GM19239 (cell line): Measurements from ENCODE around the gene MPPE1.
"Not testable (repeated sequence)": the region's sequence is repeated elsewhere in the genome, so short reads cannot be mapped to it uniquely, and the experiment has no call there.

Experiments used
- DNase-seq: peaks from one replicate; pipeline ENCODE4 v3.0.0; 2011; ENCODE audit warnings: low spot score; ENCODE audit not compliant: insufficient read length
- FAIRE-seq: peaks from 2 replicates; lab custom pipeline; 2011; peaks lifted over from hg19 to GRCh38; lab: Jason Lieb, UNC

Gene MPPE1

DNA sequence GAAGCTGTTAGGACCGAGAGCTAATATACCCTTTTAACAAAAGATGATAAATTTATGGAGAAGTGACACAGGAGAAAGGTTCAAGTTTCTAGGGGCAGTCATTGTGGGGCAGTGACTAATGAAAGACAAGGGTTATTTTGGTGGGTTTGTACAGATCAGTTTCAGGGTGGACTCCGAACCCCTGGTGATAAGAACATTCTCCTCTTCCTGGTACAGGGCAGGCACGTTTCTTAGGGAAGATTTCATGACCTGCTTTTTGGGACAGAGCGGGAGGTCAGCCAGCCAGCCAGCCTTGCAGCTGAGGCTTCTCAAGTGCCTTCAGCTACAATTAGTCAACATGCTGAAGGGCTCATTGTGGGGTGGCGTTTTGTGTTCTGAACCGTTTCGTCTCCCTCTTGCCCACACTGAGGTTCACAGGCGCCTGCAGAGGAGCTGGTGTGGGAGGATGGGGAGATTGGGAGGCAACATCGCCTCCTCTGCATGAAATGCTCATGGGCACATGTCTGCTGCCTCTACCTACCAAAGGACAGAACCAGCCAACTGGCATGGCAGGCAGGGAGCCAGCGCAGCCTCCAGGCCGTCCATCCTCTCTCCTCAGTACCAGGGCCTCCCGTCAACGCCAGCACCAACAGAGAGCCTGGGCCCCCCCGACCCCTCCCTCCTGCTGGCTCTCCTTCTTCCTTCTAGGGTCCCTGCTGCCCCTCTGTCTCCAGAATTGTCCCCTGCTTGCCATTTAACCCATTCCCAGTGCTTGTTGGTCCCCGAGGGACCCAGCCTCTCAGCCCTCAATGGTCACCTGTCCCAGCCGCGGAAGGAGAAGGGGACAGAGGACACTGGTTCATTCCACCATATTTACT, 47.3 kb downstream of the MPPE1 start:
- DNase-seq: no peak
- FAIRE-seq: no peak

DNA sequence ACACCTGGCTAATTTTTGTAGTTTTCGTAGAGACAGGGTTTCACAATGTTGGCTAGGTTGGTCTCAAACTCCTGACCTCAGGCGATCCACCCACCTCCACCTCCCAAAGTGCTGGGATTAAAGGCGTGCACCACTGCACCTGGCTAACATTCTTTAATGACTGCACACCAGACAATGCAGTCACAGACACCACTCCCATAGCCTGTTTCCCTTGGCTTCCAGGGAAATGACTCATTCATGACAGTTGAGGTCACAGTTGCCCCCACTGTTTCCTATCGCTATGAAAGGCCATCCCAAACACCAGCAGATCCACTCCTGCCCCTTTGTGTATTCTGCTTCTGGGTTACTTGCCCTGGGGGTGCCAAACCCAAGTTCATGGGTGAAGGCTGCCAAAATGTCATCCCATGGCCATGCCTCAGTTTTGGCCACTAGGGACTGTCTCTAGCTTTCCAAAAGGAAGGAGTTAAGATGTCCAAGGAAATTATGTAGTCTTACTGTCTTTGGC, 48.2 kb downstream of the MPPE1 start:
- FAIRE-seq: no peak
- no peak for DNase-seq

DNA sequence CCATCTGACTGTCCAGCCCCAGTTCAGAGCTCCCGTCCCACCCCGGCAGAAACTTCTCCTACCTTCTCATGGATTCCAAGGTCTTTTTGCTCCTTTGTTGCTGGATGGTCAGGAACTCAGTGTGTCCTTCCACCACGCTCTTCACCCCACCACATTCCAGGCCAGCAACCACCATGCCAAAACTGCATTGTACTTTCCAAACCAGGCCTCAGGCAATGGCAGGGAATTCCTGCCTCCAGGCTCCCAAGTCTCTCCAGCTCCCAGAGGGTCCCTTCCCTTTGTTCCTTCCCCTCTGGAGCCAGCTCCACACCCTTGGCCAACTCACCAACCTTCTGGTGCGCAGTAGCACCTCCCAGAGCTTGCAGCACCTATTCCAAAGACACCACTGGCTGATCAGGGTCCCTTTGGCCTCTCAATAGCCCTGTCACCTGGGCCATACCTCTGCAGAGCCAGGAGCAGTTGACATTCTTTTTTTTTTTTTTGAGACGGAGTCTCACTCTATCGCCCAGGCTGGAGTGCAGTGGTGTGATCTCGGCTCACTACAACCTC, 48.8 kb downstream of the MPPE1 start:
- DNase-seq (no peak), FAIRE-seq (no peak)

DNA sequence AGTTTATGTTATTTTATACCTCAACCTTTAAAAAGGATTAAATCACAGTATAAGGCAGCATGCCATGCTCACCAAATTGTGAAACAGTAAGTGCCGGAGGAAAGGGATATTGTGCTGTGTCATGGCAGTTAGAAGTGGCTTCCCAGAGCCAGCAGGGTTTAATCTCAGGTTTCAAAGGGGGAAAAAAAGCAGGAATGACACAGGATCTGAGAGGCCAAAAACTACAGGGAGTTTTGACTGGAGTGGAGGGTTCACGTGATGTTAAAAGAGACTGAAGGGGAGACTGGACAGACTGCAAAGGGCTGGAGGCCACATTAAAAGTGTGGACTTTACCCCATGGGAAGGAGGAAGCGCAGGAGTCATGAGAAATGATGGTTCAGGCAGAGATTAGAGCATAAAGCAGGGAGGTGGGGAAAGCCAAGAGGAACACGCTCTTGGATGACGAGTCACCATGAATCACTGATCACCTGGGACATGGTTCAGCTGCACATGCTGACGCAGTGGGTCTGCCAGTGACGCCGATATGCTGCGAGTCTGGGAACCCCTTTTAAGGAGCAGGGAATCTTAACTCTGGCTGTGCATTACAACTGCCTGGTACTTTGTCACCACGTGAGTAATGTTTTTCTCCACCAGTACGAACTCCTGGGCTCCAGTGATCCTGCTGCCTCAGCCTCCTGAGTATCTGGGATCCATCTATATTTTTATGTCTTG, 50.8 kb downstream of the MPPE1 start:
- DNase-seq (no peak), FAIRE-seq (no peak)

DNA sequence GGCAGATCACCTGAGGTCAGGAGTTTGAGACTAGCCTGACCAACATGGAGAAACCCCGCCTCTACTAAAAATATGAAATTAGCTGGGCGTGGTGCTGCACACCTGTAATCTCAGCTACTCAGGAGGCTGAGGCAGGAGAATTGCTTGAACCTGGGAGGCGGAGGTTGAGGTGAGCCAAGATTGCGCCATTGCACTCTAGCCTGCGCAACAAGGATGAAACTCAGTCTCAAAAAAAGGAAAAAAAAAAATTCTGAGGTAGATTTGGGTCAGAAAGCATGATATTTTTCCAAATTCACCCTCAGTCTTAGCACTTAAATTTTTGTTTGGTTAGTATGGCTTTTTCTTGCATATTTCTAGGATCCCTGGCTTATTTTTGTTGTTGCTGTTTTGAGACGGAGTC, 53.6 kb downstream of the MPPE1 start:
- not testable (repeated sequence) for FAIRE-seq

DNA sequence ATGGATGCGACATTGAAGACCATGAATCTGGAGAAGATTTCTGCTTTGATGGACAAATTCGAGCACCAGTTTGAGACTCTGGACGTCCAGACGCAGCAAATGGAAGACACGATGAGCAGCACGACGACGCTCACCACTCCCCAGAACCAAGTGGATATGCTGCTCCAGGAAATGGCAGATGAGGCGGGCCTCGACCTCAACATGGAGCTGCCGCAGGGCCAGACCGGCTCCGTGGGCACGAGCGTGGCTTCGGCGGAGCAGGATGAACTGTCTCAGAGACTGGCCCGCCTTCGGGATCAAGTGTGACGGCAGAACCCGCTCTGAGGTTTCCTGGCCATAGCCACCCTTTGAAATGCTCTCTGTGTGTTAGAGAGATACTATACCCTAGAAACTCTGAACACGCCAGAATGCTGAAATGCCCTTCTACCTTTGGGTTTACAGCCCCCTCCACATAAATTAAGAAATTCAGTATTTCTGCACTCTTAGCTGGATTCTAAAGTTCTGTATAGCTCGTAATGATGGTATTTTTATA, 56.2 kb downstream of the MPPE1 start:
- DNase-seq (no peak), FAIRE-seq (peak; percentile 26)

More for the DNA sequence above, 53.6 kb downstream of the MPPE1 start:
- DNase-seq: not testable (repeated sequence)

DNA sequence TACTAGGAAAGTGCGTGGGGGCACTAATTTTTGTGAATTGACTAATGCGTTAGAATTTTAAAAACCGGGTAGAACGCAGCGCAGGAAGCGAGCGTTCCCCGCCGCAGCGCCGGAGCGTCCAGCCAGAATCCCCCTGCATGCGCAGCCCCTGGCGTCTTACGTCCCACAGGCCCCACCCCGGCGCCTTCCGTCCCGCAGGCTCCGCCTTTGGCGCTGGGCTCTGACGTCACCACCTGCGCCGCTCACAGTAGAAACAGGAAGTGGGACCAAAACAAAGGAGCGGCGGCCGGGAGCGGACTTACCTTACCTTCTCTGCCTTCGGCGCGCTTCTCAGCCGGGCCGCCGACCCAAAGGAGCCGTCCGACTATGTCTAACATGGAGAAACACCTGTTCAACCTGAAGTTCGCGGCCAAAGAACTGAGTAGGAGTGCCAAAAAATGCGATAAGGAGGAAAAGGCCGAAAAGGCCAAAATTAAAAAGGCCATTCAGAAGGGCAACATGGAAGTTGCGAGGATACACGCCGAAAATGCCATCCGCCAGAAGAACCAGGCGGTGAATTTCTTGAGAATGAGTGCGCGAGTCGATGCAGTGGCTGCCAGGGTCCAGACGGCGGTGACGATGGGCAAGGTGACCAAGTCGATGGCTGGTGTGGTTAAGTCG, 56.8 kb downstream of the MPPE1 start, which contains the start of gene CHMP1B:
Gene CHMP1B (plus strand): TSS at position 268 of the 660 bp plus-strand sequence. CDS start 99 bp downstream, at position 367.
- DNase-seq (peak; percentile 87), FAIRE-seq (peak; percentile 92)

DNA sequence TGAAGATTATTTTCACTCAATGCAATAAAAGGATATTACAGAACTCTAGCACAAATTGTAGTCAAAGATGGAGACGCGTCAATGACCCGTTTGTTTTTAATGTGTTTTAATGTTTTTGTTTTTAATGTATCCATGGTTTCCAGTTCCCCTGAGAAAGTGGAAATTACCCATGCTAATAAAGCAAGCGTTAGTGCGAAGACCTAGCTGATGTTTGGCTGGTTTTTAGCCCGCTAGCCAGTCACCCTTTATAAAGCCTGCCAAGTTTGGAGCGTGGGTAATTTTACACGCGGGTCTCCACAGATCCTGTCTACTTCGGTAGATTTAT, 57.3 kb downstream of the MPPE1 start:
- FAIRE-seq: no peak
- DNase-seq: no peak

DNA sequence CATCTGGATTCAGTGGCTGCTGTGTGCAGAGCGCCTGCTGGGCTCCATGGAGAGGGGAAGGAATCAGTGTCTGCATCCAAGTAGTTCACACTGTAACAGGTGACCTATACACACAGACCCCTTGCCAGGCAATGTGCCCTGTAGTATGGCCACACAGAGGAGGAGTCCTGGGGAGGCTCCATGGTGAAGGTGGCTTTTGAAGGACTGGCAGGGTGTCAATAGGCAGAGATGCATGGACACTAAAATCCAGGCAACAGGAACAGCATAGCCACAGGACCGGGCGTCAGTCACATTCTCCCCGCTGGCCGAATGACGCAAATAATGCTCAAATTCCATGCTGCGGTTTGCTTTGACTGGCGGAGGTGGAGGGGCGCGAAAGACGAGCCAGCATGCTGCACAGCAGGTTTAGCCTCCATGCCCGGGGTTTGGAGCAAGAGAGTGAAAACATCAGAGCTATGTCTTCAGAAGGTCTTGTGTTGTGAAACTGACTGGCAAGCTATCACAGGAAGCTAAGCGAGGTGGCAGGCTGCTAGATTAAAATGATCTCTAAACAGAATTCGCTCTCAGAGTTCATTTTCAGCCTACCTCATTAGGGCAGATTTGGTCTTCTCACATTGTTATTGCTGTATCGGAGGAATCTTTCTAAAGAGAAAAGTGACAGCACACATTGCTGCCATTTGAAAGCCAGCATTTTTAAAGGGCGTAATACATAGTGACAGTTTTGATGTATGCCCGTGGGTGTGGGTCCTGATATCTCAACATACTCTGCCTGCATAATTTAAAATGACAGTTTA, 58.1 kb downstream of the MPPE1 start:
- DNase-seq (no peak), FAIRE-seq (peak; percentile 78)

DNA sequence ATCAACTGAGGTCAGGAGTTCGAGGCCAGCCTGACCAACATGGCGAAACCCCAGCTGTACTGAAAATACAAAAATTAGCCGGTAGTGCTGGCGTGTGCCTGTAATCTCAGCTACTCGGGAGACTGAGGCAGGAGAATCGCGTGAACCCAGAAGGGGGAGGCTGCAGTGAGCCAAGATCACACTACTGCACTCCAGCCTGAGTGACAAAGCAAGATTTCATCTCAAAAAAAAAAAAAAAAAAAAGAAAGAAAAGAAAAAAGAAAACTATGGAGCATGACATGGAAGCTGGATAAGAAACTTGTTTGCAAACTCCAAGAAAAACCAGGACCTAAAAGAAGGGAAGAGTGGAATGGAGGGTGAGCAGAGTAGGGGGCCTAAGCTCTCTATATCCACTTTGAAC, 58.8 kb downstream of the MPPE1 start:
- DNase-seq (no peak), FAIRE-seq (no peak)

DNA sequence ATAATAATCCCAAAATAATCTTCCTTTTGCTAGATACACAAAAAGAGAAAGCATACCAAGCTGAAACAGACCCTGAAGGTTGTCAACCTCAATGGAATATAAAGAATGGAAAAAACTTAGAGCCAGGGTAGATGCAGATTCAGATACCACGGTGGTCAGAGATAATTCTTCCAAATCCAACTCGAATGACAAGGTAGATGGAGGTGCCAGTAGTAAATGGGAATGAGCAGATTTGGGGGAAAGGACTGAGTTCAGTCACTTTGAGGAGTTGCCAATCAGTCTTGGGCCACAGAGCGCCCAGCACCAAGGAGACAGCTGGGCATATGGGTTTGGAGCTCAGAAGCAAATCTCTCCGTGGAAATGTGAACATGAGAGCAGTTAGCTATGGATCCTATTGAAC, 60.3 kb downstream of the MPPE1 start:
- DNase-seq: no peak
- no peak for FAIRE-seq

DNA sequence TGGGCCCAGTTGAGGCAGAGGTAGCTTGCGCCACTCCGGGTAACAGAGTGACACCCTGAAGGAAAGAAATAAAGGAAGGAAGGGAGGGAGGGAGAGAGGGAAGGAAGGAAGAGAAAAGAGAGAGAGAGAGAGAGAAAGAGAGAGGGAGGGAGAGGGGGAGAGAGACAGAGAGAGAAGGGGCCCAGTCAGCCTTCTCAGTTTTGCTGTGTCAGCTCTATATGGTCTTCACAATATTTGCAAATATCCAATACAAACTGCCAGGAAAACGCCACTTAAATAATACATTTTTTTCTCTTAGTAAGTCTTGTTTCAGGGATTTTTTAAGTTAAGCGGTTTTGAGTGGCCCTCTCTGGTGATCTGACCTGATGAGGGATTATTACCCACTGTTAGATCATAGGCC, 62.5 kb downstream of the MPPE1 start:
- FAIRE-seq (no peak), DNase-seq (no peak)

DNA sequence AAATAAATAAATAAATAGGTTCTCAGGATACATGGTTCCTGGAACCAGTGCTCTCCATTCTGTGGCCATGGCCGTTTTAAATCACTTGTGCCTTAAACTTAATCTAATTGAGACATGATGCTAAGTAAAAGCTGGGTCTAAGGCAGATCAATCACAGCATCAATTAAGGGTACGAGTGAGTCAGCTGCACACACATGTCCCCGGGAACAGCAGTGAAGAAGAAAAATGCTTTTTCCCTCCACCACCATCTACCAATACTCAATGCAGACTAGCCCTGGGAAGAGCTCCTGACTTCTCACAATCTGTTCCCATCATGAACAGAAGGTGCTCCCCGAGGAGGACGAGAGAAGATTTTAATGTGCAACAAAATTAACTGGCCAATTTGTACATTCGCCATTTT, 63.7 kb downstream of the MPPE1 start:
- no peak for FAIRE-seq

DNA sequence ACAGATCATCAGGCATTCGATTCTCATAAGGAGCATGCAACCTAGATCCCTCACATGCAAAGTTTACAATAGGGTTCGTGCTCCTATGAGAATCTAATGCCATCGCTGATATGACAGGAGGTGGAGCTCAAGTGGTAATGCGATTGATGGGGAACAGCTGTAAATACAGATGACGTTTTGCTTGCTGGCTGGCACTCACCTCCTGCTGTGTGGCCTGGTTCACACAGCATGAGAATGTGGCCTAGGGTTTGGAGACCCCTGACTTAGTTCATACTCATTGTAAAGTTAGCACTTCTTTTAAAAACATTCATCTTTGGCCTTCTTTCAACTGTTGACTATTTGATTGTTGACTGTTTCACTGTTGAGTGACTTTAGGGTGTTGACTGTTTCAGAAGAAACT, 65.6 kb downstream of the MPPE1 start:
- DNase-seq: no peak
- no peak for FAIRE-seq

More for the DNA sequence above, 63.7 kb downstream of the MPPE1 start:
- no peak for DNase-seq

DNA sequence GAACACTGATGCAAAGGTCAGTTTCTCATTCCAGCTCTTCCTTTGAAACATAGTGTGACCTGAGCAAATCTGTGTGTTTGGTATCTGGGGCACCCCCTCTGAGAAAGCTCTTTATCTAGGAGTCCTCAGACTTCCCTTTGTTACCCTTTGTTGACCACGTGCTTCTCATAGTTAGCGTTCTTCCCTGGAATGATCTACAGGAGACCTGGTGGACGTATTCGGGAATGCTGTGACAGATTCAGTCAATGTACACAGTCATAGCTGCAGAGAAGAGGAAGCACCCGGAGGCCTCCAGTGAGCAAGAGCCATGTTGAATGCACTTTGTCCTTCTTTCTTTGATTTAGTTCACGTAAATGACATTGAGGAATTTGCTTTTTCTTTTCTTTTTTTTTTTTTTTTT, 67.6 kb downstream of the MPPE1 start:
- DNase-seq: no peak
- FAIRE-seq: no peak

DNA sequence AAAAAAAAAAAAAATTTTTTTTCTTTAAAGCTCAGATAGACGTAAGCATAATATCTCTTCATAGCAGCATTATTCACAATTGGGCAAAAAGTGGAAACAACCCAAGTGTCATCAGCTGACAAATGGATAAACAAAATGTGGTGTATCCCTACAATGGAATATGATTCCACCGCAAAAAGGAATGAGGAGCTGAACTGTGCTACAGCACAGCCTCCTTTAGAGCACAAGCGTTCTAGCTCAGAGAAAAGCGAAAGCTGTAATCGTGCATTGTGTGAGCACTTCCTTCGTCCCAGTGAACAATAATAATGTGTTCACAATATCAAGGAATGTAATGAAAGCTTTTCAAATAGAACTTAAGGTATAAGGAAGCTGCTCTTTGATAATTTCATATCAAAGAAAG, 68.6 kb downstream of the MPPE1 start:
- no peak for FAIRE-seq

DNA sequence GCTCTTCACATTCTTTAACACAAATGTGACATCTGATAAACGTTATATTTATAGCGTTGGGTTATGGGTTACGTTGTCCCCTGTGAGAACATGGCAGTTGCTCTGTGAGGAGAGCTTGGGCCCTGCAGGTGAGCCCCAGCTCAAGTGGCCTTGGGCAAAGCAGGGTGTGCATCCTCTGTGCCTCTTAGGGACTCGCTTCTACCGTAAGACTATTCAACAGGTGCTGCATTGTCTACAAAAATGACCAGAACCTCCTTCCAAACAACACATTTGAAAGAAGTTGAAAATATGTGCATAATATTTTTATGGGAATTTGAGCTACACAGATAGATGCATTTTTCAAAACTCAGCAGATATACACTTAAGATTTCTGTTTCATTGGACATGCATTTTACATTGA, 73.3 kb downstream of the MPPE1 start:
- DNase-seq (no peak), FAIRE-seq (no peak)

More for the DNA sequence above, 68.6 kb downstream of the MPPE1 start:
- no peak for DNase-seq
